IPS DF 4.7 (cell line): Measurements from ENCODE around the gene PCCA.
"Not testable (repeated sequence)": the region's sequence is repeated elsewhere in the genome, so short reads cannot be mapped to it uniquely, and the experiment has no call there.

Source experiments
- DNase-seq: peaks from one replicate; pipeline ENCODE4 v3.0.0-alpha.2; 2013; ENCODE audit warnings: low spot score; ENCODE audit errors: extremely low read depth

Gene PCCA

GRCh38 chr13:100138859-100139491 is 50.1 kb downstream of the PCCA start:
- DNase-seq = no peak

GRCh38 chr13:100139817-100140216 is 50.9 kb downstream of the PCCA start:
- no peak for DNase-seq

- no peak for DNase-seq
Measured at GRCh38 chr13:100140441-100140840, 51.5 kb downstream of the PCCA start.

- DNase-seq = not testable (repeated sequence)
Measured at GRCh38 chr13:100141461-100141961, 52.6 kb downstream of the PCCA start.

- DNase-seq = no peak
Measured at GRCh38 chr13:100146534-100146933, 57.6 kb downstream of the PCCA start.

GRCh38 chr13:100147825-100148224 is 58.9 kb downstream of the PCCA start:
- no peak for DNase-seq

GRCh38 chr13:100148422-100148821 is 59.5 kb downstream of the PCCA start:
- no peak for DNase-seq

GRCh38 chr13:100149389-100149788 is 60.5 kb downstream of the PCCA start:
- no peak for DNase-seq

- not testable (repeated sequence) for DNase-seq
Measured at GRCh38 chr13:100150711-100151110, 61.8 kb downstream of the PCCA start.

GRCh38 chr13:100154842-100155416 is 66.0 kb downstream of the PCCA start:
- no peak for DNase-seq

- DNase-seq = no peak
Measured at GRCh38 chr13:100156788-100157187, 67.9 kb downstream of the PCCA start.

- DNase-seq = no peak
Measured at GRCh38 chr13:100158569-100158968, 69.7 kb downstream of the PCCA start.

- no peak for DNase-seq
Measured at GRCh38 chr13:100159584-100159983, 70.7 kb downstream of the PCCA start.

- no peak for DNase-seq
Measured at GRCh38 chr13:100160450-100160849, 71.6 kb downstream of the PCCA start.

GRCh38 chr13:100163375-100163774 is 74.5 kb downstream of the PCCA start:
- no peak for DNase-seq

GRCh38 chr13:100173203-100173602 is 84.3 kb downstream of the PCCA start:
- no peak for DNase-seq

GRCh38 chr13:100174455-100174854 is 85.6 kb downstream of the PCCA start:
- DNase-seq = not testable (repeated sequence)

GRCh38 chr13:100175078-100175802 is 86.3 kb downstream of the PCCA start:
- DNase-seq = no peak

GRCh38 chr13:100175803-100176182 is 86.9 kb downstream of the PCCA start:
- no peak for DNase-seq

GRCh38 chr13:100176801-100177400 is 88.0 kb downstream of the PCCA start:
- no peak for DNase-seq

- no peak for DNase-seq
Measured at GRCh38 chr13:100178309-100178708, 89.4 kb downstream of the PCCA start.

GRCh38 chr13:100179276-100179675 is 90.4 kb downstream of the PCCA start:
- no peak for DNase-seq
